ENCODE measurements around the gene SKI.

GRCh38 chr1:2291577-2291976, 63.5 kb downstream of the SKI start:
- TF ChIP-seq CTCF (IDR thresholded peaks at IDR 0.05) = no peak
- no peak for TF ChIP-seq POLR2AphosphoS5 (IDR thresholded peaks at IDR 0.05)

All from transverse colon (tissue), 4 donors.